GM18870 (cell line): ENCODE results near the gene SYK.

Experiments used
- ATAC-seq: cut with Tn5 transposase; IDR thresholded peaks from one replicate; pipeline ENCODE4 v1.9.1; 2021; ENCODE audit warnings: moderate library complexity; ENCODE audit not compliant: unreplicated experiment

Gene SYK

GRCh38 chr9:90929626-90930025, 128.0 kb downstream of the SYK start:
- ATAC-seq = no peak

DNA sequence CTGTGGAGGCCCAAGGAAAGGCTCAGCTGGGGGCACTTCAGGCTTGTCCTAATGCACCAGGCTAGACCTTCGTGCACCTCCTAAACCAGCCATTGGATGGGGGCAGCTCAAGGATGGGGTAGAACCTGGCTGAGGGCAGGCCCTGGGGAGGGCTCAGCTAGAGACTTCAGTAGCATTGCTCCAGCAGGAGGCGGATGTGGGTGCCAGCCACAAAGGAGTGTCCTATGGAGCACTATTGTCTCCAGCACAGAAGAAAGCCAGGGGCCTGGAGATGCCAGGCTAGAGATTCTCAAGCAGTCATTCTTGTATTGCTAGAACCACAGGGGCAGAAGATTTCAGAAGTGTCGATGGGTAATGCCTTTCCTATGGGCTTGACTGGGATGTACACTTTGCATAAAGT, 131.8 kb downstream of the SYK start:
- ATAC-seq = no peak

- ATAC-seq = no peak
Observed at GRCh38 chr9:90939351-90939750, 137.7 kb downstream of the SYK start.

GRCh38 chr9:90940280-90940679, 138.7 kb downstream of the SYK start:
- ATAC-seq = no peak

GRCh38 chr9:90941661-90942060, 140.0 kb downstream of the SYK start:
- no peak for ATAC-seq

DNA sequence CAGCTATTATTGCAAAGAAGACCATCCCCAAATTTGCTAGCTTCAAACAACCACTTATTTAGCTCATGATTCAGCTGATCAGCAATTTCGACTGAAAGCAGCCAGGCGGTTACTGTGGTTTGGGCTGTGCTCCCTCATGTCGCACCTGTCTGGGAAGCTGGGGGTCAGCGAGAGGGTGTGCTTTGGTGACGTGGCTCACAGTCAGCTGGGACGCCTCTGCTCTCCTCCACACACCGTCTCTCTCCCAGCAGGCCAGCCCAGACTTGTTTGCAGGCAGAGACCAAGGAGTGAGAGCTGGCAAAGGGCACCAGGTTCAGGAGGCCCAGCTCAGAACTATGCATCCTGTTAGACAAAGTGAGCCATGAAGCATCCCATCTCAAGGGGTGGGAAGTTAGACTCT, 140.9 kb downstream of the SYK start:
- peak; percentile 48 for ATAC-seq

- ATAC-seq = no peak
Observed at GRCh38 chr9:90943341-90943740, 141.7 kb downstream of the SYK start.

GRCh38 chr9:90945336-90945735, 143.7 kb downstream of the SYK start:
- no peak for ATAC-seq

DNA sequence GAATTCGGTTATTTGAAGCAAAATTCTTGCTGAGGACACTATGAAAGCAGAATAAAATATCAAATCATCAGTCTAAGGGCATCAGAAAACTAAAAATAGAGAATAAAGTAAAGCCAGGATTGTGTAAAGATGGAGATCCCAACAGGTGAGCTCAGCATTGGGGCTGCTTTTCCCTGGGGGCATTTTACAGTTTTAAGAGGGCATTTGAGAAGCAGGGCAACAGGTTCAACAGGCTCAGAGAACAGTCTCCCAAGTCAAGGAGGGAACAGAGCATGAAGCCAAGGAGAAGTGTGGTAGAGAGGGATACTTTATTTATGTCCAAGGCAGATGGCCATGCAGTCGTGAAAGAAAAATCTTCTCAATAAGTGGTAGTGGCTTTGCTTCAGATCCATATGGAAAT, 145.4 kb downstream of the SYK start:
- no peak for ATAC-seq
